GM19351 (cell line): ENCODE measurements around the gene NUFIP1.
"Not testable (repeated sequence)": the region's sequence is repeated elsewhere in the genome, so short reads cannot be mapped to it uniquely, and the experiment has no call there.

Experiments used
- ATAC-seq: cut with Tn5 transposase; IDR thresholded peaks from one replicate; pipeline ENCODE4 v1.9.1; 2021; ENCODE audit warnings: mild to moderate bottlenecking, moderate library complexity; ENCODE audit not compliant: unreplicated experiment

The NUFIP1 gene

GRCh38 chr13:44920013-44920412 lies 69.3 kb downstream of the NUFIP1 start:
- no peak for ATAC-seq

GRCh38 chr13:44919104-44919804 lies 70.0 kb downstream of the NUFIP1 start:
- no peak for ATAC-seq

GRCh38 chr13:44918326-44919103 lies 70.8 kb downstream of the NUFIP1 start:
- ATAC-seq = peak; percentile 87

GRCh38 chr13:44917589-44918325 lies 71.5 kb downstream of the NUFIP1 start:
- peak; percentile 82 for ATAC-seq

GRCh38 chr13:44912278-44913016 lies 76.8 kb downstream of the NUFIP1 start:
- ATAC-seq = no peak

- ATAC-seq = no peak
Observed at GRCh38 chr13:44908712-44909111, 80.6 kb downstream of the NUFIP1 start.

- no peak for ATAC-seq
Observed at GRCh38 chr13:44908266-44908665, 81.0 kb downstream of the NUFIP1 start.

- ATAC-seq = no peak
Observed at GRCh38 chr13:44906713-44907112, 82.6 kb downstream of the NUFIP1 start.

- ATAC-seq = no peak
Observed at GRCh38 chr13:44906230-44906629, 83.0 kb downstream of the NUFIP1 start.

GRCh38 chr13:44905556-44905955 lies 83.7 kb downstream of the NUFIP1 start:
- ATAC-seq = no peak

- no peak for ATAC-seq
Observed at GRCh38 chr13:44904967-44905366, 84.3 kb downstream of the NUFIP1 start.

- ATAC-seq = no peak
Observed at GRCh38 chr13:44903574-44903985, 85.7 kb downstream of the NUFIP1 start.

GRCh38 chr13:44902738-44903137 lies 86.5 kb downstream of the NUFIP1 start:
- no peak for ATAC-seq

GRCh38 chr13:44899967-44900366 lies 89.3 kb downstream of the NUFIP1 start:
- no peak for ATAC-seq

GRCh38 chr13:44898308-44898707 lies 91.0 kb downstream of the NUFIP1 start:
- not testable (repeated sequence) for ATAC-seq

- no peak for ATAC-seq
Observed at GRCh38 chr13:44895953-44896335, 93.3 kb downstream of the NUFIP1 start.

- no peak for ATAC-seq
Observed at GRCh38 chr13:44895264-44895952, 93.9 kb downstream of the NUFIP1 start.

GRCh38 chr13:44894001-44894770 lies 95.1 kb downstream of the NUFIP1 start:
- ATAC-seq = no peak
